ENCODE data around the gene HRH1. TPM values are rescaled to one million over a fixed set of nuclear protein-coding genes. Genes with fewer than 3 reads are reported as not detected.

Gene HRH1
- total RNA-seq, 1 donor from 2014 or later = not detected

GRCh38 chr3:11287404-11287803 is 133.1 kb downstream of the HRH1 start:
- no peaks in the 10 kb centered on the region for H3K4me1 Mint-ChIP-seq
- TF ChIP-seq CTCF (conservative IDR thresholded peaks at IDR 0.05) = no peak
- H3K9me3 Mint-ChIP-seq = no peaks in the 10 kb centered on the region
- no peak for DNase-seq (ENCODE audit: low read depth, low spot score)
- H3K36me3 Mint-ChIP-seq (ENCODE audit: low read depth) = no peaks in the 10 kb centered on the region
- no peak overlapping the region for H3K4me3 Mint-ChIP-seq
- H3K27me3 Mint-ChIP-seq (ENCODE audit: low read depth) = no peaks in the 10 kb centered on the region
- peak overlapping the region; percentile 15 for H3K27ac Mint-ChIP-seq (ENCODE audit: unreplicated experiment)

DNA sequence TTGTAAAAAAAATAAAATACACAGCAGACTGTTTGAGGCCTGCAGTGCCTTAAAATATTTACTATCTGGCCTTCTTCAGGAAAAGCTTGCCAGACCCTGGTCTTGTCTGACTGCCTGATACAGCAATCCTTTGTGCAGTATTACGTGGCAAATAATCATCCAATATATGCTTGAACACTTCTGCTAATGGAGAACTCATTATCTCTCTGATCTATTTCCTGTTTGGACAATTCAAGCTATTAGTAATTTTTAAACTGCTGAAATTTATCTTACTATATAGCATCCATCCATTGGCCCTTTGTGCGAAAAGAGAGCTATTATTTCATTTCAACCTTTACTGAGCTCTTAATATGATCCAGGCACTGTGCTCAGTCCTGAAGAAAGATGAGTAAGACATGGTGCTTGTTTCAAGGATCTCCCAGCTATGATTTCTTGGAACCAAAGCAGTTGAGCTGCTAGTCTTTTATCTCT is 133.8 kb downstream of the HRH1 start:
- Mint-ChIP-seq H3K4me1 (no peaks in the 10 kb centered on the region), H3K9me3 (no peaks in the 10 kb centered on the region), H3K27me3 (ENCODE audit: low read depth) (no peaks in the 10 kb centered on the region), H3K36me3 (ENCODE audit: low read depth) (no peaks in the 10 kb centered on the region), H3K4me3 (no peak overlapping the region), H3K27ac (ENCODE audit: unreplicated experiment) (no peak overlapping the region)
- DNase-seq (ENCODE audit: low read depth, low spot score) = no peak
- no peak for TF ChIP-seq CTCF (conservative IDR thresholded peaks at IDR 0.05)

GRCh38 chr3:11288786-11289637 is 134.7 kb downstream of the HRH1 start:
- Mint-ChIP-seq H3K36me3 (ENCODE audit: low read depth) (no peaks in the 10 kb centered on the region), H3K4me1 (no peaks in the 10 kb centered on the region), H3K27me3 (ENCODE audit: low read depth) (no peaks in the 10 kb centered on the region), H3K9me3 (no peaks in the 10 kb centered on the region), H3K27ac (ENCODE audit: unreplicated experiment) (no peak overlapping the region), H3K4me3 (no peak overlapping the region)
- TF ChIP-seq CTCF (conservative IDR thresholded peaks at IDR 0.05) = no peak
- no peak for DNase-seq (ENCODE audit: low read depth, low spot score)

GRCh38 chr3:11289864-11290263 is 135.6 kb downstream of the HRH1 start:
- H3K4me3 Mint-ChIP-seq = no peak overlapping the region
- no peak for TF ChIP-seq CTCF (conservative IDR thresholded peaks at IDR 0.05)
- no peaks in the 10 kb centered on the region for H3K9me3 Mint-ChIP-seq
- H3K27me3 Mint-ChIP-seq (ENCODE audit: low read depth) = no peaks in the 10 kb centered on the region
- H3K36me3 Mint-ChIP-seq (ENCODE audit: low read depth) = no peaks in the 10 kb centered on the region
- no peak overlapping the region for H3K27ac Mint-ChIP-seq (ENCODE audit: unreplicated experiment)
- DNase-seq (ENCODE audit: low read depth, low spot score) = no peak
- no peaks in the 10 kb centered on the region for H3K4me1 Mint-ChIP-seq

DNA sequence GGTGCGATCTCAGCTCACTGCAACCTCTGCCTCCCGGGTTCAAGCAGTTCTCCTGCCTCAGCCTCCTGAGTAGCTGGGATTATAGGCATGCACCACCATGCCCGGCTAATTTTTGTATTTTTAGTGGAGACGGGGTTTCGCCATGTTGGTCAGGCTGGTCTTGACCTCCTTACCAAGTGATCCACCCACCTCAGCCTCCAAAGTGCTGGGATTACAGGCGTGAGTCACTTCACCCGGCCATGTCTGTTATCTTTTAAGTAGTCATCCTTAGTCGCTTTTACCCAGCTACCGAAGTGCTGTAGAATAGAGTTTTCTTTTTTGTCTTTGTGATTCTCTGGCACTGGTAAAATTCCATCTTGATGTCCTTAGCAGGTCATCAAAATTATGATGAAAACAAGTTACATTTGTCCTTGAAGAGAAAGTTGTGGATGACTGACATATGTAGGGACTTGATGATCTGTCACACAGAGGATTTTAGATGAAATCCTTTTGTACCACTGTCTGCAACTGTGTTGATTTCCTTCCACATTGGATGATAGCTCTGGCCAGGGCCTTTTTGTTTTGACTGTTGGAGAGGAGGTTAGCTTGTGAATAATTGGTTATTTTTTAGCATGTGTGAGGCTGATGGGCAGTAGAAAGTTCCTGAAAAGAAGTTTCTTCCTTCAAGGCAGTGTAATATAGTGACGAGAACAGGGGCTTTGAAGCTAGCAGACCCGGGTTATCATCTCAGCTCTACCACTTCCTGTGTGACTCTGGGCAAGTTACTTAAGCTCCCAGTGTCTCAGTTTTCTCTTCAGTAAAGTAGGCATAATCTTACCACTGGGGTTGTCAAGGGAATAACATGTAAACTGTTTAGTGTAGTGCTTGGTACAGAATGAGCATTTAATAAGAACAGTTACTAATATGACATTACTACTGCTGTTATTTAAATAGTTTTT is 136.7 kb downstream of the HRH1 start:
- H3K27me3 Mint-ChIP-seq (ENCODE audit: low read depth) = no peaks in the 10 kb centered on the region
- no peaks in the 10 kb centered on the region for H3K36me3 Mint-ChIP-seq (ENCODE audit: low read depth)
- no peak overlapping the region for H3K4me3 Mint-ChIP-seq
- no peaks in the 10 kb centered on the region for H3K4me1 Mint-ChIP-seq
- H3K9me3 Mint-ChIP-seq = no peaks in the 10 kb centered on the region
- no peak overlapping the region for H3K27ac Mint-ChIP-seq (ENCODE audit: unreplicated experiment)
- no peak for TF ChIP-seq CTCF (conservative IDR thresholded peaks at IDR 0.05)
- no peak for DNase-seq (ENCODE audit: low read depth, low spot score)
